ENCODE data around the gene RBM5.

Gene RBM5

DNA sequence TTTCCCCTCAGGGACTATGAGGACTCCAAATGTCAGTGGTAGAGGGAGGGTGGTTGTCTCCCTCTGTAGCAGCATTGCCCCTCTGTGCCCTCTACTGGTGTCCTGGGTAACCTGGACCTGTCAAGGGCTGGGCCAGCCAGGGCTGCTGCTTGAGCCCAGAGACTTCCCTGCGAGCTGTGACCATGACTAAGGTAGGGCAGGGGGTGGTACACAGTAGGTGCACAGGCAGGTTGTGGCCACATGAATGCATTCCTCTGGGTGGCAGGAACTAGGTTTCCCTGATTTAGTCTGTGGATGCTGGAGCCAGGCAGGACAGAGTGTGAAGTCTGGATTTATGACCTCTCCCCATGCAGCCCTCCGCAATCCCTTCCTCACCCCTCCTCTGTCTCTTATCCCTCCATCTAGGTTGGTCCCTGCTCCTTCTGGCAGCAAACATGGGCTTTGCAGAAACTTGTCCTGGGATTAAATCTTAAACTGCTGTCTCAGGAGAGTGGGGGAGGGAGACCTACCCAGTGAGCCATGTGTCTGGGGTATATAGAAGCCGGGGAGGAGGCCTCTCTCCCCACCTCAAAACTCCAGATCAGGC, 57.7 kb downstream of the RBM5 start:
- Mint-ChIP-seq H3K4me3 (no peak overlapping the region), H3K27ac (no peak overlapping the region), H3K36me3 (no peaks in the 10 kb centered on the region), H3K4me1 (no peaks in the 10 kb centered on the region), H3K9me3 (no peaks in the 10 kb centered on the region), H3K27me3 (peaks cover 65% of the 10 kb centered on the region)
- no peak for ATAC-seq

DNA sequence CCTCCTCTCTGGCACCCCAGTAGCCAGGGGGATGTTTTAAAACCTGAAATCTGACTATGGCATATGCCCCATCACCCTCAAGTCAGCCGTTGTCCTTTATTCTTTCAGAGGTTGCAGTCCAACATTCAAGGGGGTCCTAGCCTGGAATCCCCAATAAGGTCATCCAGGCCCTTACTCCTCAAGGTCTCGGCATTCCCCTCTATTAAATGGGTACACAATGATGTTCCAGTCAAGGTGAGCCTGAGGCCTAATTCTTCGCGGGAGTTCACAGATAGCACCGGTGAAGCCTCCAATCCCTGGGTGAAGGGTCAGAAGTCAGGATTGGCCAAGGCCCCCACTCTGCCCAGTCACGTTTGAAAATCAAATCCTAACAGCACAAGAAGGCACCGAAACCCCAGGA, 58.3 kb downstream of the RBM5 start:
- peaks cover 59% of the 10 kb centered on the region for H3K27me3 Mint-ChIP-seq
- no peaks in the 10 kb centered on the region for H3K4me1 Mint-ChIP-seq
- no peak overlapping the region for H3K4me3 Mint-ChIP-seq
- H3K9me3 Mint-ChIP-seq, result no peaks in the 10 kb centered on the region
- no peak for ATAC-seq
- no peak overlapping the region for H3K27ac Mint-ChIP-seq
- no peaks in the 10 kb centered on the region for H3K36me3 Mint-ChIP-seq

DNA sequence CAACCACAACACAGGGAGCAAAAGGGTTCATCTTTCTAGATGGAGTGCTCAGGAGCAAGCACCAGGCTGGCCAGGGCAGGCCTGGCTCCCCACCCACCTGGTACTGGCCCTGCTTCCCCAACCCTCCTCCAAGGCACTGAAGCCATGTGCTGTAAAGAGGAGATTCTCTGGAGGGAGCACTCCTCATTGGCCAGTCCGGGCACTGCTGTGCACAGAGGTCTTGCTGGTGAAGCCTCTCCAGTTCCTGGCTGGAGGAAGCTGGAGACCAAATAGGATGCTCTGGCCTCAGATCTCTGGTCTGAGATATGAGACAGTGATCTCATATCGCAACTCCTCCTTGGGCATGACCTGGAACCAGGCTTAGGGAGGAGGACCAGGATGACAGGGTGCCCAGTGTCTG, 58.7 kb downstream of the RBM5 start:
- no peak overlapping the region for H3K4me3 Mint-ChIP-seq
- no peaks in the 10 kb centered on the region for H3K36me3 Mint-ChIP-seq
- H3K27me3 Mint-ChIP-seq, result peaks cover 55% of the 10 kb centered on the region
- H3K27ac Mint-ChIP-seq, result no peak overlapping the region
- no peaks in the 10 kb centered on the region for H3K9me3 Mint-ChIP-seq
- ATAC-seq, result no peak
- H3K4me1 Mint-ChIP-seq, result no peaks in the 10 kb centered on the region

DNA sequence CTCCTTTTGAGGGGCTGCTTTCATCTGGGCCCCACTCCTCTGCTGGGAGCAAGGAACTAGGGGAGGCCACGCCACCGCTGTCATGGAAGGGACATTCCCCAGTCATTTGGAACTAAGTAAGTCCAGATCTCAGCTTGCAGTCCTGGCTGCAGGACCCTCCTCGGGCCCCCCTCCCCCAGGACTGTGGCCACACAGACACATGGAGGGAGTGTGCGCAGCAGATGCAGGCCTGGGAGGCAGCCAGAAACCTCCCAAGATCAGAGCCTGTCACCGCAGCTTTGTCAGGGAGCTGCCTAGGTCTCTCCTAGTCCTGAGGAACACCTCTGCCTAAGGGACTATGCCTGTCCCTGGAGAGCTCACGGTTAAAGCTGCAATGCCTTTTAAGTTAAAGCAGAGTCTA, 59.1 kb downstream of the RBM5 start:
- no peaks in the 10 kb centered on the region for H3K4me1 Mint-ChIP-seq
- H3K36me3 Mint-ChIP-seq, result no peaks in the 10 kb centered on the region
- H3K9me3 Mint-ChIP-seq, result no peaks in the 10 kb centered on the region
- H3K4me3 Mint-ChIP-seq, result no peak overlapping the region
- no peak for ATAC-seq
- peaks cover 52% of the 10 kb centered on the region for H3K27me3 Mint-ChIP-seq
- H3K27ac Mint-ChIP-seq, result no peak overlapping the region

DNA sequence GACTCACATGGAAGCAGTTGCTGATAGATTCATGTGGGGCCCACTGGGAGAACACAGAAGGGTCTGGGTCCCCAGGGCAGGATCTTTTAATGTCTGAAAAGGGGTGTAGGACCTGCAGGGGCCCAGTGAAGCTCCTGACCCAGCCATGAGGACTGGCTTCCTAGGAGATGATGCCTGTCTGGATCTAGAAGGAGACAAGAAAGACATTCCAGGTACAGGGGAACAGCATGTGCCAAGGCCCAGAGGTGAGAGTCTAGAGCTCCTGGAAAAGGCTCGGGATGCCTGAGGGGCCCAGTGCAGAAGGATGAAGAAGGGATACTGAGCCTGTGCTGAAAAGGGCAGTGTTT, 61.7 kb downstream of the RBM5 start:
- no peak for ATAC-seq
- Mint-ChIP-seq H3K27me3 (peaks cover 63% of the 10 kb centered on the region), H3K36me3 (no peaks in the 10 kb centered on the region), H3K27ac (no peak overlapping the region), H3K9me3 (no peaks in the 10 kb centered on the region), H3K4me3 (no peak overlapping the region), H3K4me1 (peaks cover 15% of the 10 kb centered on the region)

DNA sequence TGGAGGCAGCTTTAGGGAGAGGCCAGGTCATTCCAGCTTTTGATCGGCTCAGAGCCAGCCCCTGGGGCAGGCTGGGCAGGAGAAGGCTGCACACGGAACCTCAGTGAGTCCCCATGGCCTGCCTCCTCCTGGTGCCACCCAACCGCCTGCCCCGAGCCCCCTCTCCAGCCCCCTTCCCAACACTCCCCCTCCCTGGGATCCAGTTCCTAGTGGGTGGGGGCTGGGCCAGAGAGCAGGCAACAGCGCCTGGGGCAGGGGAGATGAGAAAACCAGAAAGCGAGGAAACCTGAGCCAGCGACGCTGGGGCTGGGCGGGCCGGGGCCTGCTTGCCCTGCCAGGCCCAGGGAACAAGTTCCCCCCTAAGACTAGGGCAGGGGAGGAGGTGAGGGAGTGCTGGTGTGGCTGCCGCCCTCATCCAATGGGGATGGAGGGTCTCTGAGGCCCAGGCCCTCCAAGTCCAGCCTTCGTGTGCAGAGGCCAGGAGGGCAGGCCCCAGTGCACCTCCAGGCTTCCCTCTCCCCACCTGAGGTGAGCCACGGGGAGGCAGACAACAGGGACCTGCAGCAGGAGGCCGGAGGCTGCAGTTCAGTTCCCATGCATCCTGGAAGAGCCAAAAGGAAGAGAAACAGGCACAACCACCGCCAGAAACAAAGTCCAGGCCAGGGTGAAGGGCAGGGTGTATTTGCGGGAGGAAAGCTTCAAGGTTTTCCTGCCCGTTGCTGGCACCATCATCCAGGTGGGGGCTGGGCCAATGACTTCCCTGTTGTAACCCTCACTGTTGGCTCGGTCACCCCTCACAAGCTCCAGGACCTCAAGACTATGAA, 62.4 kb downstream of the RBM5 start:
- Mint-ChIP-seq H3K4me3 (no peak overlapping the region), H3K9me3 (no peaks in the 10 kb centered on the region), H3K36me3 (no peaks in the 10 kb centered on the region), H3K4me1 (peaks cover 20% of the 10 kb centered on the region), H3K27me3 (peaks cover 62% of the 10 kb centered on the region), H3K27ac (no peak overlapping the region)
- no peak for ATAC-seq

DNA sequence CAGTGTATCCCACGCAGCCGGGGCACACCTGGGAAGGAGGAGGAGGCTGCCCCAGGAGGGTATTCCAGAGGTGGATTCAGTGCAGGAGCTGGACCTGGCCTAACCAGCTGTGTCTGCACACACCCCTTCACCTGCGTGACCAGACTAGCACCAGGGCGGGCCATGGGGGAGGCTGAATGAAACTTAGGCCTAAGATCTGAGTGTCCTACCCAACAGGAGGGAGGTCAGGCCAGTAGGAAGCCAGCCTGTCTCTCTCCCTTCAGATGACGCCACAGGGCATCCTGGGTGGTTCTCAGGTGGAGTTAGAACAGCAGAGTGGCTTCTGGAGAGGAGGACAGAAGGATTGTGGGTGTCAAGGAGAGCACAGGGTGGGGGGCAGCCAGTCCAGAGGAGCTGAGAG, 63.0 kb downstream of the RBM5 start:
- H3K27me3 Mint-ChIP-seq, result peaks cover 62% of the 10 kb centered on the region
- H3K9me3 Mint-ChIP-seq, result no peaks in the 10 kb centered on the region

DNA sequence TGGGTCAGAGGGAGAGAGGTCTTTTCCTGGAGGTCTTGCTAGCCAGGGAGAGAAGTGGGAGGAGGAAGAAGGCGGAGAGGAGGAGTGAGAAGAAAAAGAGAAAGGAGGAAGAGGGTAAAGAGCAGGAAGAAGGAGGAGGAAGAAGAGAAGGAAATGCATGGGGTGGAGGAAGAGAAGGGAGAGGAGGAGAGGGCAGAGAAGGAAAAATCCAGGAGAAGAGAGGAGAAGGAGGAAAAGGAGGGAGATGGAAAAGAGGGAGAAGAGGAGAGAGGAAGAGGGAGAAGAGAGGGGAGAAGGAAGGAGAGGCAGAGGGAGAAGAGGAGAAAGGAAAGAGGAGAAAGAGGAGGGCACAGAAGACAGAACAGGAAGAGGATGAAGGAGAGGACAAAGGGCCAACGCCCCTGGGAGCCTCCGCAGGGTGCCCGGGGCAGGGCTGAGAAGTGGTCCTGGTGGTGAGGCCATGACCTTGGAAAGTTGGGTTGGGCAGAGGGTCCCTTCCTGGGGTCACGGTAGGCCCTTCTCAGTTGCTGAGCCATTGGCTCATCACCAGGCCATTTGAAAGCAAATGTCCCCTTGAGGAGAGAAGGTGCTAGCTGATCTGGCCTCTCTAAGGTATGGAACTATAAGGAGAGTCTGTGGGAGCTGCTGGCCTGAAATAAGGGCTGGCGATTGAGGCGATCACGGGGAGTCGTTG, 65.2 kb downstream of the RBM5 start:
- no peaks in the 10 kb centered on the region for H3K36me3 Mint-ChIP-seq
- H3K4me1 Mint-ChIP-seq, result peaks cover 23% of the 10 kb centered on the region
- H3K4me3 Mint-ChIP-seq, result peak overlapping the region; percentile 82
- H3K27me3 Mint-ChIP-seq, result peaks cover 54% of the 10 kb centered on the region
- no peak overlapping the region for H3K27ac Mint-ChIP-seq
- no peak for ATAC-seq
- no peaks in the 10 kb centered on the region for H3K9me3 Mint-ChIP-seq

More for the DNA sequence above, 63.0 kb downstream of the RBM5 start:
- H3K4me3 Mint-ChIP-seq, result no peak overlapping the region
- H3K4me1 Mint-ChIP-seq, result peaks cover 23% of the 10 kb centered on the region
- no peaks in the 10 kb centered on the region for H3K36me3 Mint-ChIP-seq
- ATAC-seq, result no peak
- no peak overlapping the region for H3K27ac Mint-ChIP-seq

DNA sequence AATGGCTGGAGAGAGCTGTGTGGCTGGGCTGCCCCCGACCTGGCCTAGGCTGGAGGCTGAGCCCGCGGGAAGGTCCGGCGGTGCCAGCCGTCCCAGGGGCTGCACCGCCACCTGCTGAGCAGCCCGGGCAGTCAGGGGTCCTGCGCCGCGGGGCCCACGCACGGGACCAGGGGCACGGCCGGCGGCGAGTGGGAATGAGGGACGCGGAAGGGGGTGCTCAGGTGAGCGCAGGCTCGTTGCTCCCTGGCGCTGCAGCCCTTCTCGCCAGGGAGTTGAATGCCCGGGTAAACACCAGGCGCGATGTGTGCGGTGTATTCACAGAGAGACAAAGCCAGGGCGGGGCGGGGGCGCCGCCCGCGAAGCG, 65.7 kb downstream of the RBM5 start:
- H3K36me3 Mint-ChIP-seq, result no peaks in the 10 kb centered on the region
- no peaks in the 10 kb centered on the region for H3K9me3 Mint-ChIP-seq
- ATAC-seq, result peak; percentile 34
- peaks cover 53% of the 10 kb centered on the region for H3K27me3 Mint-ChIP-seq
- peak overlapping the region; percentile 82 for H3K4me3 Mint-ChIP-seq
- H3K4me1 Mint-ChIP-seq, result peaks cover 23% of the 10 kb centered on the region
- no peak overlapping the region for H3K27ac Mint-ChIP-seq

DNA sequence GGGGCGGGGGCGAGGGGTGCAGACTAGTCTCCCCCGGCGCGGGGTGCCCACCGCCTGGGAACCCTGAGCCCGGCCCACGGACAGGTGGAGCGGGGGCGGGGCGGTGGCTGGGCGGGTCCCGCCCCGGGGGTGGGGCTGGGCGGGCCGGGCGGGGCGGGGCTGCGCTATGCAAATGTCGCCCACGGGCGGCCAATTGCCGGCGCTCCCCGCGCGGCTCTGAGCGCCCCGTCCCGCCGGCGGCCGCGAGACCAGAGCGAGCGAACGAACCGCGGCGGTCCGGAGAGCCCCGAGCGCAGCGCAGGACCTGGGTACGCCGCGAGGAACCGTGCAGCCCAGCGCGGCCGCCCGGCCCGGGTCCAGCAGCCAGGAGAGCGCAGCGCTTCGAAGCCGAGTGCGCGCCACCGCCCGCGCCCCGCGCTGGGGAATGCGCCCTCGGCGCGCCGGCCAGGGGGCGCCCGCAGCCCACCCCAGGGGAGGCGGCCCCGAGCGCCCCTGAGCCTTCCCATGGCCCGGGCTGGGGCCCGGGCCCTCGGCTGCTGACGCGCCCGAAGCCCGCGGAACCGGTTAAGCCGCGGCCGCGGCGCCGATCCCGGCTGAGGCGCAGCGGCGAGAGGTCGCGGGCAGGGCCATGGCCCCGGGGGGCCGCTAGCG, 66.2 kb downstream of the RBM5 start, which contains the start of gene SEMA3F:
SEMA3F (plus strand) TSS at position 485 of the 651 bp plus-strand sequence. CDS start 4,299 bp downstream, outside the sequence.
- Mint-ChIP-seq H3K4me3 (peak within 1 kb of the TSS; percentile 82), H3K36me3 (no peaks in the 10 kb centered on the region), H3K27me3 (peaks cover 53% of the 10 kb centered on the region), H3K27ac (no peak within 1 kb of the TSS), H3K9me3 (no peaks in the 10 kb centered on the region), H3K4me1 (peaks cover 23% of the 10 kb centered on the region)
- ATAC-seq, result peak; percentile 90

DNA sequence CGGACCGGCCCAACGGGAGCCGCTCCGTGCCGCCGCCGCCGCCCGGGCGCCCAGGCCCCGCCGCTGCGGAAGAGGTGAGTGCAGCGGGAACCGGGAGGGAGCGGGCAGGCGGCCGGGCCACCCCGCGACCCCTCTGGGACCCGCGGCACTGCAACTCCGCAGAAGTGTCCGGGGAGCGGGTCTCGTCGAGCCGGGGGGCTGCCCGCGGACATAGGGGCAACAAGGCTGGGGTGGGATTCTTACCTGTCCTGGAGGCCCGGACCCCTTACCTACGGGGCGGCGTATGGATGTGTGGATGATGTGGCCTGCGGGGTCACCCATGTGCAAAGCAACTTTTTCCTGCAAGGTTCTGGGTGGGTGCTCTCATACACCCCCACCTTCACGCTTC, 66.8 kb downstream of the RBM5 start:
- peaks cover 47% of the 10 kb centered on the region for H3K27me3 Mint-ChIP-seq
- no peaks in the 10 kb centered on the region for H3K9me3 Mint-ChIP-seq
- no peak overlapping the region for H3K27ac Mint-ChIP-seq
- H3K4me1 Mint-ChIP-seq, result peaks cover 23% of the 10 kb centered on the region
- no peaks in the 10 kb centered on the region for H3K36me3 Mint-ChIP-seq
- peak overlapping the region; percentile 70 for H3K4me3 Mint-ChIP-seq
- no peak for ATAC-seq

DNA sequence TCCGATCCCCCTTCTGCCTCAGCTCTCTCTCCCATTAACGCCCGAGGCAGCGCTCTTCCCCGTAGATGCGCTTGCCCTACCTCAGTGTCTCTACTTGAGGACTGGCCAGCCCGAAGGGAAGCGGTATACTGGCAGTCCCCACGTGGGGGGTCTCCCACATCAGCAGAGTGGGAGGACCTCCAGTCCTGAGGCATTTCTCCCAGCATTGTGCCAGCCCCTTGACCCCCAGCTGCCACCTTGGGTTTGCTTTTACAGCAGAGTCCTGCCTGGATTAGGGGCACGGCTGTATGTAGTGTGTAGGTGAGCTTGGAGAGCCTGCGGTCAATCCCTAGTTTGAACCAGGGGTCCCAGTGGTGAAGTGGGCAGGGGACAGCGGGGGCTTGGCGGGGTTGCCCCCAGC, 67.2 kb downstream of the RBM5 start:
- no peaks in the 10 kb centered on the region for H3K36me3 Mint-ChIP-seq
- H3K27ac Mint-ChIP-seq, result no peak overlapping the region
- no peaks in the 10 kb centered on the region for H3K9me3 Mint-ChIP-seq
- H3K4me1 Mint-ChIP-seq, result peaks cover 23% of the 10 kb centered on the region
- peaks cover 43% of the 10 kb centered on the region for H3K27me3 Mint-ChIP-seq
- ATAC-seq, result no peak
- H3K4me3 Mint-ChIP-seq, result peak overlapping the region; percentile 70

DNA sequence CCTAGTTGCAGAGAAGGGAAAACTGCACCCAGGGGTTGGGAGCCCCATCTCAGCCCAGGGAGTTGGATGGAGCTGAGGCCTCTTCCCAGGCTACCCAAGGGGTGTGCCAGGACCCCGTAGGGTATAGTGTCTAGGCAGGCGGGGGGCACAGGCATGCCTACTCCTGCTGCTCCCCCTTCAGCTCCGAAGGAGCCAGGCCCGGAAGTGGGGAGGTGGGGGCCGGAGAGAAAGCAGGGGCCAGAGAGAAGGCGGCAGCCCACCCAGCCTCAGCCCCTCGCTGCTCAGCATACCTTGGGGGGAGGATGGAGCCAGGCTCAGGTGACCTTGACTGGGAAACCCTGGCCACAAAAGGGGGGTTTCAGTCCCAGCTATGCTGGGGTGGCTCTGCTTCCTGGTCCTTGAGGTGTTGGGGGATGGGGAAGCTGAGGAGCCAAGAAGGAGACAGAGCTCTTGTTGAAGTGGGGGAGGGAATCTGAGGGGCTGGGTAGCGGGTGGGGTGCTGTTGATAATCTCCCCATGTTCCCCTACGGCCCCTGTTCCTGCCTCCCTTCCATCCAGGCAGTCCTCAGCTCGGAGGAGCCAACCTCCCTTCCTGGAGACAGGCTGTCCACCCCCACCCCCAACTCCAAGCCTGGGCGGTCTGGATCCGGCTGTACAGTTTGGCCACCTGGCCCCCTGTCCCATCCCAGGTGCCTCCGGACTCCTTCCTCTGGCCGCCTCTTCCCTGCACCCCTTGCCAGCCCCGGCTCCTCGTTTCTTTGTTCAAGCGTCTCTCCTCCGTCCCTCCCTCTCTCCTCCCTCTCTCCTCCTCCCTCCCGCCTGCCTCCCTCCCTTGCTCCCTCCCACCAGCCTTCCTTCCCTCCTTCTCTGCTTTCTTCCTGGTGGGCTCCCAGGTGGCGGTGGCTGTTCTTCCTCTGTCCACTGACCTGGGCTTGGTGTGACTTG, 68.1 kb downstream of the RBM5 start:
- no peak overlapping the region for H3K4me3 Mint-ChIP-seq

DNA sequence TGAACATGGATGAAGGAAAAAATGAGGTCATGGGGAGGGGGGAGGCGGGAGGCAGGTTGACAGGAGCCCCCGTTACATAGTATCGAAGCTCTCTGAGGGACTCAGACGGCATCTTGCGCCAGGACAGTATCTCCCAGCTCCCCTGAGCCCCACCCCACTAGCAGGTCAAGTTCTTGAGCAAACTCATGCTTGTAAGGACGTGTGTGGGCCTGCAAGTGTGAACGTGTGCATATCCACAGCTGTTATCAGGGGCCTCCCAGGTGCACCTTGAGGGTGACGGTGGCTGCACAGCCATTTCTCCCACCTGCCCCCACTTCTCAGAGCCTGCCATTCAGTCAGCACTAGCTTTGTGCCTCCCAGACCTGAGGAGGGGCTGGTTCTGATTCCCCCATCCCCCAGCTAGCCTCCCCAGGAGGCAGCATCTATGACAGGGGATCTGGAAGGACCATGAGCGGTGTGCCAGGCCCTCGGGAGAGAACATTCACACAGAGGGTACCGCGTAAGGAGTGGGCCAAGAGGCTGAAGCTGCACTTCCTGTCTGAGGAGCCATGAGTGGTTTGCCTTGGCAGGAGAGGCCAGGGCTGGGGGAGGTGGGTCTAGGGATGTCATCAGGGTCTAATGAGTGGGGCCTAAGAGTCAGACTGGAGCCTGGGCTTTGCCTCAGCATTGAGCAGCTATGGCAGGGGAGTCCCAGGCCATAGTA, 69.3 kb downstream of the RBM5 start:
- Mint-ChIP-seq H3K27ac (no peak overlapping the region), H3K9me3 (no peaks in the 10 kb centered on the region), H3K4me1 (peaks cover 23% of the 10 kb centered on the region), H3K4me3 (no peak overlapping the region), H3K27me3 (peaks cover 41% of the 10 kb centered on the region), H3K36me3 (no peaks in the 10 kb centered on the region)
- ATAC-seq, result no peak

More for the DNA sequence above, 68.1 kb downstream of the RBM5 start:
- Mint-ChIP-seq H3K4me1 (peaks cover 23% of the 10 kb centered on the region), H3K9me3 (no peaks in the 10 kb centered on the region), H3K27ac (no peak overlapping the region), H3K27me3 (peaks cover 43% of the 10 kb centered on the region), H3K36me3 (no peaks in the 10 kb centered on the region)
- no peak for ATAC-seq

Measured in stimulated activated memory B cell treated with anti-CD40 and anti-IgM and Interleukin-4, amounts not matched to agents 10 μg/mL and 1 μg/mL and 100 μg/mL, for 72 hours (primary cell).